OCI-LY7 (cell line): Measurements from ENCODE around the gene EPO.

Experiments used
- CTCF ChIP-seq: fragments of 200-600 bp; sonication (generic); conservative IDR thresholded peaks from 2 replicates; pipeline ENCODE4 v1.5.1; 2014; ENCODE audit warnings: mild to moderate bottlenecking, antibody characterized with exemption, low read length, moderate library complexity, mixed read lengths
- EZH2phosphoT487 ChIP-seq: fragments of 200-600 bp; sonication (generic); IDR thresholded peaks from 2 replicates; pipeline ENCODE4 v1.6.1; 2018; ENCODE audit warnings: low read depth, borderline replicate concordance, mild to moderate bottlenecking, mixed run types, antibody characterized with exemption, low read length, moderate library complexity, mixed read lengths

- TF ChIP-seq CTCF = no peak
- TF ChIP-seq EZH2phosphoT487 = no peak
Measured at GRCh38 chr7:100699018-100699417, 21.2 kb upstream of the EPO start.
